Panc1 (cell line): Measurements from ENCODE around the gene ZNF639.

Experiments
- CTCF ChIP-seq: fragments of 450-650 bp; IDR thresholded peaks from 2 replicates; pipeline ENCODE4 v1.5.1; 2017; ENCODE audit warnings: mild to moderate bottlenecking
- POLR2AphosphoS5 ChIP-seq: IDR thresholded peaks from 2 replicates; pipeline ENCODE4 v1.6.1; 2012; ENCODE audit warnings: mild to moderate bottlenecking, low read depth, low read length, moderate library complexity
- REST ChIP-seq, 2 experiments: IDR thresholded peaks; 2 replicates each; pipeline ENCODE4 v1.6.1; 2011 to 2012; ENCODE audit warnings: low read depth in 2 of 2, control low read depth in 1 of 2, low read length in 1 of 2, mild to moderate bottlenecking in 1 of 2, moderate library complexity in 1 of 2; ENCODE audit not compliant: insufficient read depth in 1 of 2
- SIN3A ChIP-seq: IDR thresholded peaks from 2 replicates; pipeline ENCODE4 v1.6.1; 2012; ENCODE audit warnings: low read depth, mild to moderate bottlenecking, low read length, moderate library complexity, borderline replicate concordance; ENCODE audit not compliant: insufficient read depth

- TF ChIP-seq CTCF (no peak), REST (IDR thresholded peaks at IDR 0.05; ENCODE audit: insufficient read depth in 1 of 2, low read depth in 2 of 2, low read length in 1 of 2) (no peak), POLR2AphosphoS5 (no peak), SIN3A (no peak)
Measured at GRCh38 chr3:179330438-179330837, 7.6 kb downstream of the ZNF639 start.
